HEK293 (cell line): ENCODE data around the gene PITPNM1.

Experiments
- CTCF ChIA-PET: fragments of 350-600 bp; formaldehyde crosslinking; extraction: SDS; loops from one replicate; lab custom pipeline; 2021; ENCODE audit warnings: antibody characterized with exemption; lab: Yijun Ruan, JAX
- POLR2A ChIA-PET: fragments of 300-600 bp; formaldehyde crosslinking; extraction: SDS; loops from one replicate; lab custom pipeline; 2020; ENCODE audit warnings: antibody characterized with exemption, inconsistent platforms; lab: Yijun Ruan, JAX
- H3K27ac ChIP-seq: fragments of 200-500 bp; sonication (Bioruptor generic); 2 replicates; pipeline ENCODE4 v1.5.1; 2014; ENCODE audit warnings: low read depth, low read length, control low read depth, inconsistent platforms; ENCODE audit errors: extremely low read depth
- H3K36me3 ChIP-seq, 2 experiments: fragments of 200-500 bp in 1 of 2; sonication (Bioruptor generic) in 1 of 2; 1 replicate in 1 of 2; 2 replicates in 1 of 2; pipeline ENCODE4 v1.5.1; 2014 to 2017; ENCODE audit warnings: inconsistent platforms in 2 of 2, low read length in 2 of 2; ENCODE audit not compliant: control insufficient read depth in 2 of 2, insufficient read depth in 1 of 2
- H3K4me1 ChIP-seq: fragments of 200-500 bp; sonication (Bioruptor generic); 2 replicates; pipeline ENCODE4 v1.5.1; 2014; ENCODE audit warnings: mild to moderate bottlenecking, low read length, inconsistent platforms; ENCODE audit not compliant: control insufficient read depth, insufficient read depth
- H3K4me3 ChIP-seq: 2 replicates; pipeline ENCODE4 v1.5.1; 2011; ENCODE audit warnings: low read depth, mild to moderate bottlenecking, control low read depth, low read length, moderate library complexity
- H3K9me3 ChIP-seq: fragments of 200-500 bp; sonication (Bioruptor generic); 2 replicates; pipeline ENCODE4 v1.5.1; 2014; ENCODE audit warnings: low read depth, low read length, inconsistent platforms; ENCODE audit not compliant: control insufficient read depth, insufficient read depth
- BCL11B ChIP-seq: fragments of 450-650 bp; formaldehyde crosslinking; IDR thresholded peaks from 2 replicates; pipeline ENCODE4 v1.5.1; 2016; ENCODE audit warnings: low read depth, missing biosample characterization, missing genetic modification characterization
- KLF1 ChIP-seq: fragments of 450-650 bp; formaldehyde crosslinking; IDR thresholded peaks from 2 replicates; pipeline ENCODE4 v1.5.1; 2016; ENCODE audit warnings: missing biosample characterization, missing genetic modification characterization
- KLF8 ChIP-seq: fragments of 450-650 bp; formaldehyde crosslinking; IDR thresholded peaks from 2 replicates; pipeline ENCODE4 v1.5.1; 2016; ENCODE audit warnings: missing biosample characterization, missing genetic modification characterization
- MEIS1 ChIP-seq: sonication (generic); formaldehyde crosslinking; IDR thresholded peaks from 2 replicates; pipeline ENCODE4 v1.8.1; 2022; ENCODE audit warnings: missing genetic modification reagents, mild to moderate bottlenecking, borderline replicate concordance
- SALL2 ChIP-seq: fragments of 450-650 bp; formaldehyde crosslinking; IDR thresholded peaks from 2 replicates; pipeline ENCODE4 v1.5.0; 2017; ENCODE audit warnings: missing biosample characterization, mild to moderate bottlenecking, missing genetic modification characterization, borderline replicate concordance
- SP3 ChIP-seq: fragments of 450-650 bp; formaldehyde crosslinking; IDR thresholded peaks from 2 replicates; pipeline ENCODE4 v1.5.1; 2016; ENCODE audit warnings: missing biosample characterization, missing genetic modification characterization
- YY1 ChIP-seq: fragments of 450-650 bp; formaldehyde crosslinking; IDR thresholded peaks from 2 replicates; pipeline ENCODE4 v1.5.1; 2018; ENCODE audit warnings: missing biosample characterization, missing genetic modification characterization
- ZBTB17 ChIP-seq: fragments of 450-650 bp; formaldehyde crosslinking; IDR thresholded peaks from 2 replicates; pipeline ENCODE4 v1.5.1; 2016; ENCODE audit warnings: missing biosample characterization, missing genetic modification characterization
- ZBTB8A ChIP-seq: fragments of 450-650 bp; formaldehyde crosslinking; IDR thresholded peaks from 2 replicates; pipeline ENCODE4 v1.5.1; 2016; ENCODE audit warnings: missing biosample characterization, missing genetic modification characterization
- ZEB2 ChIP-seq: fragments of 450-650 bp; formaldehyde crosslinking; IDR thresholded peaks from 2 replicates; pipeline ENCODE4 v1.5.1; 2016; ENCODE audit warnings: missing biosample characterization, missing genetic modification characterization
- ZFP37 ChIP-seq: fragments of 450-650 bp; formaldehyde crosslinking; IDR thresholded peaks from 2 replicates; pipeline ENCODE4 v1.5.1; 2016; ENCODE audit warnings: missing biosample characterization, missing genetic modification characterization
- ZIC2 ChIP-seq: fragments of 450-650 bp; formaldehyde crosslinking; IDR thresholded peaks from 2 replicates; pipeline ENCODE4 v1.5.1; 2016; ENCODE audit warnings: missing biosample characterization, missing genetic modification characterization
- ZNF10 ChIP-seq: fragments of 450-650 bp; formaldehyde crosslinking; IDR thresholded peaks from 2 replicates; pipeline ENCODE4 v1.5.1; 2017; ENCODE audit warnings: missing biosample characterization, missing genetic modification characterization
- ZNF2 ChIP-seq: fragments of 450-650 bp; formaldehyde crosslinking; IDR thresholded peaks from 2 replicates; pipeline ENCODE4 v1.5.1; 2016; ENCODE audit warnings: missing biosample characterization, missing genetic modification characterization
- ZNF335 ChIP-seq: fragments of 450-650 bp; formaldehyde crosslinking; conservative IDR thresholded peaks from 2 replicates; pipeline ENCODE4 v1.5.1; 2016; ENCODE audit warnings: missing biosample characterization, missing genetic modification characterization
- ZNF501 ChIP-seq: fragments of 450-650 bp; formaldehyde crosslinking; IDR thresholded peaks from 2 replicates; pipeline ENCODE4 v1.5.1; 2016; ENCODE audit warnings: missing biosample characterization, missing genetic modification characterization
- ZNF514 ChIP-seq: fragments of 450-650 bp; formaldehyde crosslinking; IDR thresholded peaks from 2 replicates; pipeline ENCODE4 v1.5.1; 2016; ENCODE audit warnings: missing biosample characterization, missing genetic modification characterization
- ZNF600 ChIP-seq: fragments of 450-650 bp; formaldehyde crosslinking; IDR thresholded peaks from 2 replicates; pipeline ENCODE4 v1.5.1; 2016; ENCODE audit warnings: missing biosample characterization, missing genetic modification characterization
- ZNF629 ChIP-seq: fragments of 450-650 bp; formaldehyde crosslinking; IDR thresholded peaks from 2 replicates; pipeline ENCODE4 v1.5.1; 2017; ENCODE audit warnings: missing biosample characterization, missing genetic modification characterization
- ZNF664 ChIP-seq: fragments of 450-650 bp; formaldehyde crosslinking; IDR thresholded peaks from 2 replicates; pipeline ENCODE4 v1.5.1; 2016; ENCODE audit warnings: missing biosample characterization, missing genetic modification characterization
- TF ChIP-seq, protein P1 (sequence below): fragments of 450-650 bp; formaldehyde crosslinking; IDR thresholded peaks from 2 replicates; pipeline ENCODE4 v1.5.1; 2016; ENCODE audit warnings: missing biosample characterization, missing genetic modification characterization
- TF ChIP-seq, protein P2 (sequence below): fragments of 450-650 bp; formaldehyde crosslinking; IDR thresholded peaks from 2 replicates; pipeline ENCODE4 v1.5.1; 2016; ENCODE audit warnings: missing biosample characterization, missing genetic modification characterization
- TF ChIP-seq, protein P3 (sequence below): fragments of 450-650 bp; formaldehyde crosslinking; IDR thresholded peaks from 2 replicates; pipeline ENCODE4 v1.5.1; 2016; ENCODE audit warnings: missing biosample characterization, missing genetic modification characterization
- TF ChIP-seq, protein P4 (sequence below): fragments of 450-650 bp; formaldehyde crosslinking; IDR thresholded peaks from 2 replicates; pipeline ENCODE4 v1.5.1; 2017; ENCODE audit warnings: missing biosample characterization, missing genetic modification characterization
- TF ChIP-seq, protein P5 (sequence below): fragments of 450-650 bp; formaldehyde crosslinking; IDR thresholded peaks from 2 replicates; pipeline ENCODE4 v1.5.1; 2016; ENCODE audit warnings: missing biosample characterization, missing genetic modification characterization

The PITPNM1 gene

DNA sequence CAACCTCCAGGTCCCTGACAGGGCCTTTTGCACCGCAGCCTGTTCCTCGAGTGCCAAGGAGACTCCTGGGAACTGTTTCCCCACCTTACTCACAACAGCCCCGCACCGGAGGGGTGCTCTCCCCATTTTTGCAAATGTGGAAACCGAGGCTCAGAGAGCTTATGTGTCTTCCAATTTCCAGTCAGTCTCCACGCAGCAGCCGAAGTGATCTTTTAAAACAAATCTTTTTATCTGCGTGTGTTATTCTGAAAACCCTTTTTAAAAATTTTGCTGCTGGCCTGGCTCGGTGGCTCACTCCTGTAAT, 35.7 kb downstream of the PITPNM1 start:
- H3K4me1 ChIP-seq: no peaks in the 10 kb centered on the region
- TF ChIP-seq ZNF335 (peak; percentile 52; the same call in 1 of the 2 replicates), SP3 (tag by site-specific recombination) (0 out of 2 replicates have a peak, but pooled peaks have one; percentile 4), MEIS1 (CRISPR knock-in tag) (no peak)
- TF ChIP-seq, protein P1, sequence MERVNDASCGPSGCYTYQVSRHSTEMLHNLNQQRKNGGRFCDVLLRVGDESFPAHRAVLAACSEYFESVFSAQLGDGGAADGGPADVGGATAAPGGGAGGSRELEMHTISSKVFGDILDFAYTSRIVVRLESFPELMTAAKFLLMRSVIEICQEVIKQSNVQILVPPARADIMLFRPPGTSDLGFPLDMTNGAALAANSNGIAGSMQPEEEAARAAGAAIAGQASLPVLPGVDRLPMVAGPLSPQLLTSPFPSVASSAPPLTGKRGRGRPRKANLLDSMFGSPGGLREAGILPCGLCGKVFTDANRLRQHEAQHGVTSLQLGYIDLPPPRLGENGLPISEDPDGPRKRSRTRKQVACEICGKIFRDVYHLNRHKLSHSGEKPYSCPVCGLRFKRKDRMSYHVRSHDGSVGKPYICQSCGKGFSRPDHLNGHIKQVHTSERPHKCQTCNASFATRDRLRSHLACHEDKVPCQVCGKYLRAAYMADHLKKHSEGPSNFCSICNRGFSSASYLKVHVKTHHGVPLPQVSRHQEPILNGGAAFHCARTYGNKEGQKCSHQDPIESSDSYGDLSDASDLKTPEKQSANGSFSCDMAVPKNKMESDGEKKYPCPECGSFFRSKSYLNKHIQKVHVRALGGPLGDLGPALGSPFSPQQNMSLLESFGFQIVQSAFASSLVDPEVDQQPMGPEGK (tag by site-specific recombination): no peak; the same call in 1 of the 2 replicates
- TF ChIP-seq, all 188 proteins: peak for 2
- H3K4me3 ChIP-seq: peak overlapping the region; percentile 46
- no peak overlapping the region for H3K27ac ChIP-seq
- no peaks in the 10 kb centered on the region for H3K36me3 ChIP-seq
- POLR2A ChIA-PET: interaction anchor here (1.0 to 2.8 kb wide), 8 partner anchors 14 to 114 kb away, joined by 3 to 23 read pairs (median 5); partner anchors contain the start of genes AIP, GSTP1, PITPNM1 and PPP1CA
- no peaks in the 10 kb centered on the region for H3K9me3 ChIP-seq
- CTCF ChIA-PET: interaction anchor here (0.9 to 1.9 kb wide), 3 partner anchors 68 to 81 kb away, joined by 3 to 10 read pairs (median 7); partner anchors contain the start of genes PPP1CA and RAD9A

DNA sequence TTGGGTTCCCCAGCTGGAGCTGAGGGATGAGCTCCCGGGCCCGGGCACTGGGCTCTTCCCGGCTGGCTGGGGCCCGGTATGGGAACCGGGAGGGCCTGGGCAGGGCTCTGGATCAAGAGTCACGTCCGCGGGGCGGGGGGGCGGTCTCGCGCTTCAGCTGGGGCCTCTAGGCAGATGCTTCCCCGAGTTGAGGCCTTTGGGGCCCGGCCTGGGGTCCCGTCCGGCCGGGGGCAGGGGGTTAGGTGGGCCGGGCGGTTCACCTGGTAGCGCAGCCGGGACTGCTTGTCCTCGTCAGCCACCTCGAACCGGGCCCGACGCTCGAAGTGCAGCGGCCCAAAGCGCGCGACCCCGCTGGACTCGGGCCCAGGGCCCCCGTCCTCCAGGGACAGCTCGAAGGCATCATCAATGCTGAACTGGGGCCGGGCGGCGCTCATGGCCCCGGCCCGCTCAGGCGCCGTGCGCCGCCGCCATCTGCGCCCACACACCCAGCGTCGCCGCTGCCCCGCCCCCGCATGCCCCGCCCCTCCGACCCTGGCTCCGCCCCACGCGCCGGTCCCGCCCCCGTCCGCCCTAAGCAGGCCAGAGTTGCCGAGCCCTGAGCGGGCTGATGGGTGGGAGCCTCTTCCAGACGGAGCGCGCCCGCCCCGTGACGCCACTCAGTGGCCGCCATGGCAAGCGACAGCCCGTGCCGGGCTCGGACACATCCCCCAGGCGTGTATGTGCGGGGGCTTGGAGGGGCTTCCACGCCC, 36.2 kb downstream of the PITPNM1 start, which contains the start of gene TMEM134:
TSS of gene TMEM134 (minus strand) at position 493 of the 749 bp plus-strand sequence. CDS start at position 434, 59 bp downstream.
- CTCF ChIA-PET: interaction anchor here (1.4 to 1.9 kb wide), 3 partner anchors 68 to 80 kb away, joined by 7 to 10 read pairs (median 10); partner anchors contain the start of gene PPP1CA
- peak within 1 kb of the TSS; percentile 47; the same call in 1 of the 2 replicates for H3K27ac ChIP-seq
- POLR2A ChIA-PET: interaction anchor here (0.5 to 2.8 kb wide), 11 partner anchors 9 to 115 kb away, joined by 3 to 23 read pairs (median 5); partner anchors contain the start of genes AIP, GSTP1, PITPNM1 and PPP1CA
- H3K4me1 ChIP-seq: no peaks in the 10 kb centered on the region; the same call in 1 of the 2 replicates
- H3K9me3 ChIP-seq: no peaks in the 10 kb centered on the region
- no peaks in the 10 kb centered on the region for H3K36me3 ChIP-seq
- peak within 1 kb of the TSS; percentile 71 for H3K4me3 ChIP-seq
- no peak for TF ChIP-seq MEIS1 (CRISPR knock-in tag)
- TF ChIP-seq ZNF629 (tag by site-specific recombination): peak; percentile 48; the same call in 1 of the 2 replicates
- peak; percentile 71 for TF ChIP-seq ZBTB8A (tag by site-specific recombination)
- no peak for TF ChIP-seq ZNF600 (tag by site-specific recombination)
- TF ChIP-seq, protein P2, sequence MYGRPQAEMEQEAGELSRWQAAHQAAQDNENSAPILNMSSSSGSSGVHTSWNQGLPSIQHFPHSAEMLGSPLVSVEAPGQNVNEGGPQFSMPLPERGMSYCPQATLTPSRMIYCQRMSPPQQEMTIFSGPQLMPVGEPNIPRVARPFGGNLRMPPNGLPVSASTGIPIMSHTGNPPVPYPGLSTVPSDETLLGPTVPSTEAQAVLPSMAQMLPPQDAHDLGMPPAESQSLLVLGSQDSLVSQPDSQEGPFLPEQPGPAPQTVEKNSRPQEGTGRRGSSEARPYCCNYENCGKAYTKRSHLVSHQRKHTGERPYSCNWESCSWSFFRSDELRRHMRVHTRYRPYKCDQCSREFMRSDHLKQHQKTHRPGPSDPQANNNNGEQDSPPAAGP (tag by site-specific recombination): no peak
- TF ChIP-seq BCL11B (tag by site-specific recombination): peak; percentile 88; the same call in 1 of the 2 replicates
- TF ChIP-seq ZNF514 (tag by site-specific recombination): no peak
- TF ChIP-seq ZBTB17 (tag by site-specific recombination): peak; percentile 77
- TF ChIP-seq SALL2 (tag by site-specific recombination): no peak
- no peak for TF ChIP-seq ZIC2 (tag by site-specific recombination)
- TF ChIP-seq ZEB2 (tag by site-specific recombination): no peak
- no peak for TF ChIP-seq ZNF10 (tag by site-specific recombination)
- TF ChIP-seq ZNF501 (tag by site-specific recombination): 0 out of 2 replicates have a peak, but pooled peaks have one; percentile 38
- TF ChIP-seq, protein P3, sequence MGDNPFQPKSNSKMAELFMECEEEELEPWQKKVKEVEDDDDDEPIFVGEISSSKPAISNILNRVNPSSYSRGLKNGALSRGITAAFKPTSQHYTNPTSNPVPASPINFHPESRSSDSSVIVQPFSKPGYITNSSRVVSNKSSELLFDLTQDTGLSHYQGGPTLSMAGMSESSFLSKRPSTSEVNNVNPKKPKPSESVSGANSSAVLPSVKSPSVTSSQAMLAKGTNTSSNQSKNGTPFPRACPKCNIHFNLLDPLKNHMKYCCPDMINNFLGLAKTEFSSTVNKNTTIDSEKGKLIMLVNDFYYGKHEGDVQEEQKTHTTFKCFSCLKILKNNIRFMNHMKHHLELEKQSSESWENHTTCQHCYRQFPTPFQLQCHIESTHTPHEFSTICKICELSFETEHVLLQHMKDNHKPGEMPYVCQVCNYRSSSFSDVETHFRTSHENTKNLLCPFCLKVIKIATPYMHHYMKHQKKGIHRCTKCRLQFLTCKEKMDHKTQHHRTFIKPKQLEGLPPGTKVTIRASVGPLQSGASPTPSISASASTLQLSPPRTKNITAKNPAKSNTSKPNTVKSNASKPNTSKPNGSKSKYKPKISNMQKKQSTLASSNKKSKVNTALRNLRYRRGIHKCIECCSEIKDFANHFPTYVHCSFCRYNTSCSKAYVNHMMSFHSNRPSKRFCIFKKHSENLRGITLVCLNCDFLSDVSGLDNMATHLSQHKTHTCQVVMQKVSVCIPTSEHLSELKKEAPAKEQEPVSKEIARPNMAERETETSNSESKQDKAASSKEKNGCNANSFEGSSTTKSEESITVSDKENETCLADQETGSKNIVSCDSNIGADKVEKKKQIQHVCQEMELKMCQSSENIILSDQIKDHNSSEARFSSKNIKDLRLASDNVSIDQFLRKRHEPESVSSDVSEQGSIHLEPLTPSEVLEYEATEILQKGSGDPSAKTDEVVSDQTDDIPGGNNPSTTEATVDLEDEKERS: no peak
- peak; percentile 60; the same call in 1 of the 2 replicates for TF ChIP-seq KLF8 (tag by site-specific recombination)
- peak; percentile 17; the same call in 1 of the 2 replicates for TF ChIP-seq KLF1 (tag by site-specific recombination)
- no peak for TF ChIP-seq ZNF2 (tag by site-specific recombination)
- TF ChIP-seq ZFP37 (tag by site-specific recombination): no peak
- TF ChIP-seq YY1 (tag by site-specific recombination): peak; percentile 54
- TF ChIP-seq, protein P4, sequence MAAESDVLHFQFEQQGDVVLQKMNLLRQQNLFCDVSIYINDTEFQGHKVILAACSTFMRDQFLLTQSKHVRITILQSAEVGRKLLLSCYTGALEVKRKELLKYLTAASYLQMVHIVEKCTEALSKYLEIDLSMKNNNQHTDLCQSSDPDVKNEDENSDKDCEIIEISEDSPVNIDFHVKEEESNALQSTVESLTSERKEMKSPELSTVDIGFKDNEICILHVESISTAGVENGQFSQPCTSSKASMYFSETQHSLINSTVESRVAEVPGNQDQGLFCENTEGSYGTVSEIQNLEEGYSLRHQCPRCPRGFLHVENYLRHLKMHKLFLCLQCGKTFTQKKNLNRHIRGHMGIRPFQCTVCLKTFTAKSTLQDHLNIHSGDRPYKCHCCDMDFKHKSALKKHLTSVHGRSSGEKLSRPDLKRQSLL: peak; percentile 64; the same call in 1 of the 2 replicates
- no peak for TF ChIP-seq ZNF664 (tag by site-specific recombination)
- TF ChIP-seq, protein P5, sequence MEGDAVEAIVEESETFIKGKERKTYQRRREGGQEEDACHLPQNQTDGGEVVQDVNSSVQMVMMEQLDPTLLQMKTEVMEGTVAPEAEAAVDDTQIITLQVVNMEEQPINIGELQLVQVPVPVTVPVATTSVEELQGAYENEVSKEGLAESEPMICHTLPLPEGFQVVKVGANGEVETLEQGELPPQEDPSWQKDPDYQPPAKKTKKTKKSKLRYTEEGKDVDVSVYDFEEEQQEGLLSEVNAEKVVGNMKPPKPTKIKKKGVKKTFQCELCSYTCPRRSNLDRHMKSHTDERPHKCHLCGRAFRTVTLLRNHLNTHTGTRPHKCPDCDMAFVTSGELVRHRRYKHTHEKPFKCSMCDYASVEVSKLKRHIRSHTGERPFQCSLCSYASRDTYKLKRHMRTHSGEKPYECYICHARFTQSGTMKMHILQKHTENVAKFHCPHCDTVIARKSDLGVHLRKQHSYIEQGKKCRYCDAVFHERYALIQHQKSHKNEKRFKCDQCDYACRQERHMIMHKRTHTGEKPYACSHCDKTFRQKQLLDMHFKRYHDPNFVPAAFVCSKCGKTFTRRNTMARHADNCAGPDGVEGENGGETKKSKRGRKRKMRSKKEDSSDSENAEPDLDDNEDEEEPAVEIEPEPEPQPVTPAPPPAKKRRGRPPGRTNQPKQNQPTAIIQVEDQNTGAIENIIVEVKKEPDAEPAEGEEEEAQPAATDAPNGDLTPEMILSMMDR (tag by site-specific recombination): peak; percentile 64
